Germinal center (tissue), 1 donor: ENCODE measurements around the gene ATP2B2.

Source experiments
- DNase-seq: peaks from one replicate; pipeline ENCODE4 v3.0.0; 2012; ENCODE audit warnings: mixed read lengths, low spot score

ATP2B2 gene

GRCh38 chr3:10469441-10470119 lies 35.8 kb downstream of the ATP2B2 start:
- DNase-seq, result no peak

GRCh38 chr3:10468613-10469354 lies 36.6 kb downstream of the ATP2B2 start:
- no peak for DNase-seq

GRCh38 chr3:10467904-10468612 lies 37.3 kb downstream of the ATP2B2 start:
- DNase-seq, result no peak

GRCh38 chr3:10467204-10467603 lies 38.2 kb downstream of the ATP2B2 start:
- DNase-seq, result no peak

- no peak for DNase-seq
Observed at GRCh38 chr3:10466186-10466585, 39.2 kb downstream of the ATP2B2 start.

GRCh38 chr3:10465161-10465560 lies 40.2 kb downstream of the ATP2B2 start:
- DNase-seq, result no peak

GRCh38 chr3:10463533-10464434 lies 41.6 kb downstream of the ATP2B2 start:
- peak; percentile 16 for DNase-seq

GRCh38 chr3:10462641-10463532 lies 42.5 kb downstream of the ATP2B2 start:
- no peak for DNase-seq

- DNase-seq, result no peak
Observed at GRCh38 chr3:10460951-10461545, 44.3 kb downstream of the ATP2B2 start.

- DNase-seq, result peak; percentile 68
Observed at GRCh38 chr3:10459954-10460754, 45.2 kb downstream of the ATP2B2 start.

GRCh38 chr3:10457560-10457959 lies 47.8 kb downstream of the ATP2B2 start:
- no peak for DNase-seq

GRCh38 chr3:10456981-10457380 lies 48.4 kb downstream of the ATP2B2 start:
- DNase-seq, result no peak

- DNase-seq, result no peak
Observed at GRCh38 chr3:10455545-10455914, 49.9 kb downstream of the ATP2B2 start.

GRCh38 chr3:10454907-10455544 lies 50.4 kb downstream of the ATP2B2 start:
- no peak for DNase-seq

- no peak for DNase-seq
Observed at GRCh38 chr3:10453431-10454163, 51.8 kb downstream of the ATP2B2 start.

GRCh38 chr3:10450494-10451440 lies 54.6 kb downstream of the ATP2B2 start:
- DNase-seq, result no peak

GRCh38 chr3:10449436-10449835 lies 56.0 kb downstream of the ATP2B2 start:
- DNase-seq, result no peak
